OCI-LY7 (cell line): ENCODE results near the gene PRLH. TPM values are rescaled to one million over a fixed set of nuclear protein-coding genes. Genes with fewer than 3 reads are reported as not detected.

ENCODE experiments used
- BruUV-seq: library from RNA; stranded (reverse); fragments of 400-500 nt; replicated peaks from 2 replicates; lab custom pipeline; 2021; lab: Mats Ljungman, UMichigan
- CTCF ChIA-PET: fragments of 300-600 bp; sonication (Branson Sonifier 250); formaldehyde crosslinking; loops from one replicate; lab custom pipeline; 2022; ENCODE audit warnings: antibody characterized with exemption; ENCODE audit not compliant: unreplicated experiment; lab: Charles Lee
- POLR2A ChIA-PET: fragments of 300-600 bp; sonication (Branson Sonifier 250); formaldehyde crosslinking; loops from one replicate; lab custom pipeline; 2022; ENCODE audit warnings: antibody characterized with exemption; lab: Charles Lee
- DNase-seq: peaks from one replicate; pipeline ENCODE4 v3.0.0-alpha.2; 2015; ENCODE audit warnings: low spot score
- H2AFZ ChIP-seq: fragments of 200-600 bp; sonication (generic), shearing (Covaris generic); 2 replicates; pipeline ENCODE4 v1.6.1; 2014; ENCODE audit warnings: mild to moderate bottlenecking, antibody characterized with exemption, low read length, moderate library complexity
- H3K27ac ChIP-seq: fragments of 200-600 bp; sonication (generic); 2 replicates; pipeline ENCODE4 v1.5.1; 2014; ENCODE audit warnings: mixed run types, low read depth, mild to moderate bottlenecking, moderate library complexity, low read length, inconsistent platforms; ENCODE audit not compliant: poor library complexity, severe bottlenecking
- H3K36me3 ChIP-seq: fragments of 200-600 bp; sonication (generic); 2 replicates; pipeline ENCODE4 v1.6.1; 2014; ENCODE audit warnings: mild to moderate bottlenecking, antibody characterized with exemption, low read length, moderate library complexity, mixed read lengths; ENCODE audit not compliant: insufficient read depth
- H3K4me1 ChIP-seq: fragments of 200-600 bp; sonication (generic); 2 replicates; pipeline ENCODE4 v1.5.1; 2014; ENCODE audit warnings: mild to moderate bottlenecking, low read length; ENCODE audit not compliant: insufficient read depth, poor library complexity, severe bottlenecking
- H3K4me2 ChIP-seq: fragments of 200-600 bp; sonication (generic); 2 replicates; pipeline ENCODE4 v1.6.1; 2014; ENCODE audit warnings: mild to moderate bottlenecking, low read length
- H3K4me3 ChIP-seq: fragments of 200-600 bp; sonication (generic); 2 replicates; pipeline ENCODE4 v1.5.1; 2014; ENCODE audit warnings: mild to moderate bottlenecking, low read depth, low read length; ENCODE audit not compliant: poor library complexity, severe bottlenecking
- H3K79me2 ChIP-seq: fragments of 200-600 bp; sonication (generic); 2 replicates; pipeline ENCODE4 v1.6.1; 2016; ENCODE audit warnings: low read depth, mild to moderate bottlenecking, low read length, moderate library complexity, mixed read lengths; ENCODE audit not compliant: insufficient read depth
- H3K9me2 ChIP-seq: fragments of 200-600 bp; sonication (generic); 2 replicates; pipeline ENCODE4 v1.6.1; 2016; ENCODE audit warnings: mild to moderate bottlenecking, low read length, mixed read lengths; ENCODE audit not compliant: insufficient read depth
- H3K9me3 ChIP-seq: fragments of 200-600 bp; sonication (generic); 2 replicates; pipeline ENCODE4 v1.6.1; 2014; ENCODE audit warnings: mild to moderate bottlenecking, mixed run types, low read length, mixed read lengths
- H4K20me1 ChIP-seq: fragments of 200-600 bp; sonication (generic); 2 replicates; pipeline ENCODE4 v1.6.1; 2014; ENCODE audit warnings: mild to moderate bottlenecking, antibody characterized with exemption, low read length, moderate library complexity, mixed read lengths; ENCODE audit not compliant: insufficient read depth
- CTCF ChIP-seq: fragments of 200-600 bp; sonication (generic); conservative IDR thresholded peaks from 2 replicates; pipeline ENCODE4 v1.5.1; 2014; ENCODE audit warnings: mild to moderate bottlenecking, antibody characterized with exemption, low read length, moderate library complexity, mixed read lengths
- EZH2phosphoT487 ChIP-seq: fragments of 200-600 bp; sonication (generic); IDR thresholded peaks from 2 replicates; pipeline ENCODE4 v1.6.1; 2018; ENCODE audit warnings: low read depth, borderline replicate concordance, mild to moderate bottlenecking, mixed run types, antibody characterized with exemption, low read length, moderate library complexity, mixed read lengths
- intact Hi-C: fragments of 100-400 bp; cut with micrococcal nuclease; formaldehyde crosslinking; loops from one replicate; pipeline ENCODE4 v1.10.0; 2022; ENCODE audit not compliant: unreplicated experiment
- total RNA-seq, 2 experiments: library from RNA; depleted of rRNA in 1 of 2; stranded (reverse); fragments of >200 nt in 1 of 2; shearing (Covaris generic) in 1 of 2; gene quantifications; 2 replicates each; pipeline ENCODE4 v1.2.3, GENCODE V29; 2014 to 2022

Gene PRLH
- total RNA-seq, 2 experiments from 2014 or later = not detected

- DNase-seq = no peak
- no peak overlapping the region for H3K27ac ChIP-seq
- no peak overlapping the region for H3K4me3 ChIP-seq
- intact Hi-C loops = no loop called here
- peaks cover 5% of the 10 kb centered on the region for H3K9me3 ChIP-seq
- H3K9me2 ChIP-seq = no peaks in the 10 kb centered on the region
- TF ChIP-seq CTCF = no peak
- no TSS peak for BruUV-seq
- no peaks in the 10 kb centered on the region for H3K36me3 ChIP-seq
- no peak overlapping the region for H2AFZ ChIP-seq
- H3K4me2 ChIP-seq = no peak overlapping the region
- H4K20me1 ChIP-seq = no peaks in the 10 kb centered on the region
- no peaks in the 10 kb centered on the region for H3K4me1 ChIP-seq
- H3K79me2 ChIP-seq = no peaks in the 10 kb centered on the region
- ChIA-PET POLR2A (no interaction called here), CTCF (interaction anchor here (0.7 kb wide), 1 partner anchor 15 kb away, joined by 3 read pairs; no protein-coding TSS in a partner anchor)
These were observed 9.4 kb upstream of the PRLH start for GRCh38 chr2:237556773-237557632.

- POLR2A ChIA-PET = no interaction called here
- no peak overlapping the region for H3K4me3 ChIP-seq
- intact Hi-C loops = no loop called here
These were observed 8.8 kb upstream of the PRLH start for GRCh38 chr2:237557633-237558015.

More at GRCh38 chr2:237557633-237558015, 8.8 kb upstream of the PRLH start:
- no peaks in the 10 kb centered on the region for H3K36me3 ChIP-seq
- no peaks in the 10 kb centered on the region for H3K79me2 ChIP-seq
- H2AFZ ChIP-seq = no peak overlapping the region
- no peak for DNase-seq
- H3K9me2 ChIP-seq = no peaks in the 10 kb centered on the region
- TF ChIP-seq CTCF (no peak), EZH2phosphoT487 (no peak)
- H3K27ac ChIP-seq = no peak overlapping the region
- CTCF ChIA-PET = interaction anchor here (0.7 kb wide), 1 partner anchor 15 kb away, joined by 3 read pairs; no protein-coding TSS in a partner anchor
- H3K4me1 ChIP-seq = no peaks in the 10 kb centered on the region
- no TSS peak for BruUV-seq
- no peak overlapping the region for H3K4me2 ChIP-seq
- no peaks in the 10 kb centered on the region for H4K20me1 ChIP-seq
- peaks cover 5% of the 10 kb centered on the region for H3K9me3 ChIP-seq
